GM23338 (cell line): ENCODE measurements around the gene OAT.

Experiments used
- CREB1 ChIP-seq: fragments of 250-450 bp; sonication (Bioruptor Pico); IDR thresholded peaks from 2 replicates; pipeline ENCODE4 v1.5.0; 2020; ENCODE audit warnings: low read depth, mild to moderate bottlenecking, moderate library complexity
- EZH2 ChIP-seq: fragments of 200-600 bp; sonication (generic); IDR thresholded peaks from one replicate; pipeline ENCODE4 v1.8.0; 2017; ENCODE audit warnings: antibody characterized with exemption, mild to moderate bottlenecking, low read depth; ENCODE audit not compliant: unreplicated experiment
- EZH2phosphoT487 ChIP-seq: fragments of 200-600 bp; sonication (generic); IDR thresholded peaks from one replicate; pipeline ENCODE4 v1.8.1; 2018; ENCODE audit warnings: antibody characterized with exemption; ENCODE audit not compliant: unreplicated experiment
- POLR2AphosphoS5 ChIP-seq: IDR thresholded peaks from 2 replicates; pipeline ENCODE4 v1.6.1; 2016; ENCODE audit warnings: antibody characterized with exemption, low read depth
- REST ChIP-seq: IDR thresholded peaks from one replicate; pipeline ENCODE4 v1.6.1; 2018; ENCODE audit warnings: antibody characterized with exemption; ENCODE audit not compliant: unreplicated experiment
- STAT1 ChIP-seq: IDR thresholded peaks from one replicate; pipeline ENCODE4 v1.6.1; 2016; ENCODE audit warnings: antibody characterized with exemption; ENCODE audit not compliant: unreplicated experiment
- TF ChIP-seq, protein P1 (sequence below), 2 experiments: fragments of 200-600 bp in 1 of 2; sonication (generic) in 1 of 2; conservative IDR thresholded peaks; 2 replicates each; pipeline versions ENCODE4 v1.5.1 to v1.6.1; 2016 to 2017; ENCODE audit warnings: antibody characterized with exemption in 2 of 2, low read depth in 2 of 2, mild to moderate bottlenecking in 2 of 2, moderate library complexity in 1 of 2

DNA sequence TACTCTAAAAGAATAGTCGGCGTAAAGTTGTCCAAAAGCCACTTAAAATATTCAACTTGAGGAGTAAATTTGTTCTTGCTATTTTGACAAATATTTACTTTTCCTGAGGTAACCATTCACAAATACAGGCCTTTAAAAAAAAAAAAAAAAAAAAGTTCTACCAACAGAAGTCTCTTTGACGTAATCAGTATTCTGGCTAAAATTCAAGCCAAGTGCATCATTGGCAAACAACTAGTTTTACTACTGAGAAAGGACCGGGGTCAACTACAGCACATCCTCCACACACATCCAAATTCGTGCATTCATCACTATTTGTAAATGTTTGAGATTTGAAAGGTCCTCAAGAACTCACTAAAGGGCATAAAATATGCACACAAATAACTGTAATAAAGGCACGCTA, 2.0 kb downstream of the OAT start:
- TF ChIP-seq, protein P1, sequence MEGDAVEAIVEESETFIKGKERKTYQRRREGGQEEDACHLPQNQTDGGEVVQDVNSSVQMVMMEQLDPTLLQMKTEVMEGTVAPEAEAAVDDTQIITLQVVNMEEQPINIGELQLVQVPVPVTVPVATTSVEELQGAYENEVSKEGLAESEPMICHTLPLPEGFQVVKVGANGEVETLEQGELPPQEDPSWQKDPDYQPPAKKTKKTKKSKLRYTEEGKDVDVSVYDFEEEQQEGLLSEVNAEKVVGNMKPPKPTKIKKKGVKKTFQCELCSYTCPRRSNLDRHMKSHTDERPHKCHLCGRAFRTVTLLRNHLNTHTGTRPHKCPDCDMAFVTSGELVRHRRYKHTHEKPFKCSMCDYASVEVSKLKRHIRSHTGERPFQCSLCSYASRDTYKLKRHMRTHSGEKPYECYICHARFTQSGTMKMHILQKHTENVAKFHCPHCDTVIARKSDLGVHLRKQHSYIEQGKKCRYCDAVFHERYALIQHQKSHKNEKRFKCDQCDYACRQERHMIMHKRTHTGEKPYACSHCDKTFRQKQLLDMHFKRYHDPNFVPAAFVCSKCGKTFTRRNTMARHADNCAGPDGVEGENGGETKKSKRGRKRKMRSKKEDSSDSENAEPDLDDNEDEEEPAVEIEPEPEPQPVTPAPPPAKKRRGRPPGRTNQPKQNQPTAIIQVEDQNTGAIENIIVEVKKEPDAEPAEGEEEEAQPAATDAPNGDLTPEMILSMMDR (conservative IDR thresholded peaks at IDR 0.05; ENCODE audit: low read depth in 2 of 2), result no peak
- TF ChIP-seq EZH2, result no peak
- no peak for TF ChIP-seq EZH2phosphoT487
- no peak for TF ChIP-seq STAT1
- TF ChIP-seq POLR2AphosphoS5, result no peak
- no peak for TF ChIP-seq REST
- TF ChIP-seq CREB1 (CRISPR knock-in tag), result no peak
